Prostate gland (tissue), 2 donors: ENCODE data around the gene THOC3.
"Not testable (repeated sequence)": the region's sequence is repeated elsewhere in the genome, so short reads cannot be mapped to it uniquely, and the experiment has no call there.

Experiments
- CTCF ChIP-seq, 4 experiments: fragments of 200-600 bp in 2 of 4; fragments of 450-650 bp in 2 of 4; sonication (generic) in 2 of 4; IDR thresholded peaks; 1 replicate in 3 of 4; 2 replicates in 1 of 4; pipeline ENCODE4 v1.5.1; 2016 to 2019; ENCODE audit warnings: antibody characterized with exemption in 4 of 4, mild to moderate bottlenecking in 2 of 4, moderate library complexity in 2 of 4
- POLR2A ChIP-seq: fragments of 450-650 bp; IDR thresholded peaks from one replicate; pipeline ENCODE4 v1.6.1; 2016; ENCODE audit warnings: antibody characterized with exemption, mild to moderate bottlenecking
- POLR2AphosphoS5 ChIP-seq: sonication (generic); formaldehyde crosslinking; IDR thresholded peaks from one replicate; pipeline ENCODE4 v1.6.1; 2017; ENCODE audit warnings: antibody characterized with exemption

- TF ChIP-seq CTCF (IDR thresholded peaks at IDR 0.05); POLR2A; POLR2AphosphoS5: not testable (repeated sequence)
Measured at GRCh38 chr5:175995506-175995905, 27.4 kb upstream of the THOC3 start.
